GM12872 (cell line): ENCODE results near the gene LRCH4.

ENCODE experiments used
- CTCF ChIP-seq: IDR thresholded peaks from 3 replicates; pipeline ENCODE4 v1.5.1; 2011; ENCODE audit warnings: low read depth, mild to moderate bottlenecking, low read length, moderate library complexity; ENCODE audit not compliant: insufficient read depth

The LRCH4 gene

GRCh38 chr7:100576384-100576993 lies 9.4 kb downstream of the LRCH4 start:
- no peak for TF ChIP-seq CTCF

GRCh38 chr7:100575746-100576383 lies 10.1 kb downstream of the LRCH4 start:
- TF ChIP-seq CTCF = no peak

- TF ChIP-seq CTCF = no peak
Measured at GRCh38 chr7:100575206-100575631, 10.7 kb downstream of the LRCH4 start.

GRCh38 chr7:100574362-100575205 lies 11.3 kb downstream of the LRCH4 start:
- no peak for TF ChIP-seq CTCF

- TF ChIP-seq CTCF = no peak
Measured at GRCh38 chr7:100573691-100574361, 12.1 kb downstream of the LRCH4 start, which contains the start of gene SAP25. SAP25 (minus strand) TSS chr7:100573900; CDS start chr7:100573742, 158 bp downstream.

- no peak for TF ChIP-seq CTCF
Measured at GRCh38 chr7:100572949-100573675, 12.8 kb downstream of the LRCH4 start.
